NOMO-1 treated with DMSO at 0.1 percent for 48 hours (cell line): ENCODE results near the gene NR4A3.

Experiments used
- DNase-seq: peaks from one replicate; lab custom pipeline; 2025; ENCODE audit not compliant: unreplicated experiment; lab: John Stamatoyannopoulos, UW

NR4A3 gene

DNA sequence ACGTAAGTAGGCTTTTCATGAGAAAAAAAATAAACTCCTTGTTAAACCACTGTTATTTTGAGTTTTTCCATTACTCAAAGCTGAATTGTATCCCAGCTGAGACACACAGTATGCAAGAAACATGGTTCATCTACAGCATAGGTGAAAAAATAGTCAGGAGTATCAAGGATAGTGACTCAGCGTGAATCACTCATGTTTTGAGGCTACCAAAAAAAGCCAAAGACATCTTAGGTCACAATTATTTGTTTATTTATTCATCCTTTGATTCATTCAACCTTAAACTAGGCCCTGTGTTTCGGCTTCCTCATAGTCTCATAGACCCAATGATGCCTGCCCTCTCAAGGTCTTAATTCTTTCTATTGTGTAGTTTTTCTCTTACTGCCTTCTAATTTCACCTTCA is 51.8 kb downstream of the NR4A3 start:
- DNase-seq = no peak

DNA sequence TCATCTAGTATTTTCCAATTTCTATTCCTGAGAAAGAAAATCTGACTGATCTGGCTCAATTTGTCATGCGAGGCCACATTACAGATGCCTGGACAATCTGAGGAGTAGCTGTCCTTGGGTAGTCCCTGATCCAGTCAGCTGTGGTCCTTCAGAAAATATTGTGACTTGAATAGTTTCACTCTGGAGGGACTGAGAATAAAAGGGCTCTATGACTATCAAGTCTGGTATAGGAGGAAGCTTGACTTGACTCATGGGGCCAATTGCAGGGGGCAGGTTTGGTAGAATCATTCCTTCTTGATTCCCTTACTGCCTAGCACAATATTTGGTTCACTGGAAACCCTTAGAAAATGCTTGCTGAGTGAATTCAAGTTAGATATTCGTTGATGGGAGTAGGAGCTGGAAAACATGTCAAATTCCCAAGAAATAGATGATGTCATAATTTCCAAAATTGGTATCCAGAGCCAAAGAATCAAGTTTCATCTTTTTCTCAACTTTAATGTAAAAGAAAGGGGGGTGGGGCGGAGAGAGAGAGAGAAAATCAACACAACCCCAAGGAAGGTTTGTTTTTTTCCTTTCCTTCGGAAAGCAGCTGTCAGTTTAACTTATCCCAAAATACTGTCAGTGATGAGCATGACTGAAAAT is 52.4 kb downstream of the NR4A3 start:
- DNase-seq = no peak

DNA sequence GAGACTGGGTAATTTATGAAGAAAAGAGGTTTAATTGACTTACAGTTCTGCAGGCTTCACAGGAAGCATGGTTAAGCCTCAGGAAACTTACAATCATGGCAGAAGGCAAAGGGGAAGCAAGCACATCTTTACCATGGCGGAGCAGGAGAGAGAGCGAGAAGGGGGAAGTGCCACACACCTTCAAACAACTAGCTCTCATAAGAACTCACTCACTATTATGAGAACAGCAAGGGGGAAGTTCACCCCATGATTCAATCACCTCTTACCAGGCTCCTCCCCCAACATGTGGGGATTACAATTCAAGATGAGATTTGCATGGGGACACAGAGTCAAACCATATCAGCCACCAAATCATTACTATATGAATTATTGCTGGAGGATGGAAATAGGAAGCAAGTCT is 54.5 kb downstream of the NR4A3 start:
- DNase-seq = no peak

DNA sequence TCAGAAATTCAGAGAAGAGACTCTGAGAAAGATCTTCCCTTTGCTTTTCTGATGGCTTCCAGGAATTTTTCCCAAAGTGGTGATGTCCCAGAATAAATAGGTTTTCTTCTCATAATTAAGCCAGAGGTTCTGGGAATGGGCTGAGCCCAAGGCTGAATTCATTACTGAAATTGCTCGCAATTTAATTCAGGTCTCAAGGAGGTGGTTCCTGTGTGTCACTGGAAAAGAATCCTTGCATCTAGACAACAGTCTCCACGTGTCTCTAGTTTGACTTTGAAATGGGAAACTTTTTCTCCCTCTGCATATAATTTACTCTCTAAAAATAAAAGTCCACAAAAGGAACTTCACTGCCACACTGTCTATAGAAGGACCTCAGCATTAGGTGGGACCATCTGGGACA is 57.0 kb downstream of the NR4A3 start:
- DNase-seq = no peak

DNA sequence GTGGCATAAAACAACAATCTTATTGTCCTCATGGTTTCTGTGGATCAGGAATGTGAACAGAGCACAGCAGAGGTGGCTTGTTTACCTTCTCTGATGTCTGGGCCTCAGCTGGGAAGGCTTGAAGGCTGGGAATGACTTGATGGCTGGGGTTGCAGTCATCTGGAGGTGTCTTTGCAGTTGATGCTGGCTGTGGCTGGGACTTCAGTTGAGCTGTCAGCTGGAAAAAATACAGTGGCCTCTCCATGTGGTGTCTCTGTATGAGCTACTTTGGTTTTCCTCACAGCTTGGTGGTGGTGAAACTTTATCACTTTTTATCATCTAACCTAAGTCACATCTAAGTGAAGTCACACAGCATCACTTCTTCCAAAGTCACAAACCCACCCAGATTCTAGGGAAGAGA is 60.1 kb downstream of the NR4A3 start:
- no peak for DNase-seq

DNA sequence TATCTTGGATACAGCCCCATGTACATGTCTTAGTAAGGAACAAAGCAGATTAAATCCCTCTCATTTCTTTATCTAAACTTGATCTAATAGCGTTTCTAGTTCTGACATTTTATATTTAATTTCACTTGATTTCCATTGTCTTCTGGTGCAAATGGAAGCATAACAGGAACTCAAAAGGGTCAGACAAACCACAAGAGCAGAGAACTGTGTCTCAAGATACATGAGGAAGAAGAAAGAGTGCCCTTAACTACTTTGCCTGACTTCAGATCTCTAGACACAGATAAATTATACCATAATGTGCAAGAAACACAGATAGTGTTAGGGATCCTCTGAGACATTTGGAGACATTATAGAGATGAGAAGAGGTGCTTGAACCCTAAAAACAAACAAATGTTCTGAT is 64.1 kb downstream of the NR4A3 start:
- peak; percentile 32 for DNase-seq

DNA sequence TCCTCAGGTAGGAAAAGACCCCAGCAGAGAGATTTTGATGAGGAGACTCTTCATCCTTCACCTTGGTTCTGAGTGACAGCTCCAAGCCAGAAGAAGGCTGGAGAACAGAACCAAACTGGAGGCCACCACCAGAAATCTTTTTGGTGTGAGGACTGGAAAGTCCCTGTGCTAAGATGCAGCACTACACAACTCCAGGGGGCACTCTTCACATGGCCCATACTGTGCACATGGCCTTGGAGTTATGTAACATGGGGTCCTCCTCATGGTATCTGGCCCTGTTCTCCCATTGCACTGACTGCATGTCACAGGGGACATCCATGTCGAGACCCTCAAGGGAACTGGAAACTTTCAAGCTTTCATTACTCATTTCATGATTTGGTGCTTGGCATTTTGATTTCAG is 67.4 kb downstream of the NR4A3 start:
- DNase-seq = no peak

DNA sequence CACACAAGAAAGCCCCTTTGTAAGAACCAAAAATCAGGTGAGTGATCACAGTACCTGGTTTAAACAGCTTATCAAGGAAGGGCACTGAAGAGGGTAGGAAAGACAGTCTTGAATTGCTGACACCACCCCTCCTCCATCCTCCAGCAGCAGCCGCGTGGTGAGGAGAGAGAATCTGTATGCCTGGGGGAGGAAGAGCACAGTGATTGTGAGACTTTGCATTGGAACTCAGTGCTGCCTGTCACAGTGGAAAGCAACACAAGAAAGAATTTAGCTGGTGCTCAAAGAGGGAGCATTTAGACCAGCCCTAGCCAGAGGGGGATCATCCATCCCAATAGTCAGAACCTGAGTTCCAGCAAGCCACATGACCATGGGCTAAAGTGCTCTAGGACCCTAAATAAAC is 73.1 kb downstream of the NR4A3 start:
- DNase-seq = no peak

DNA sequence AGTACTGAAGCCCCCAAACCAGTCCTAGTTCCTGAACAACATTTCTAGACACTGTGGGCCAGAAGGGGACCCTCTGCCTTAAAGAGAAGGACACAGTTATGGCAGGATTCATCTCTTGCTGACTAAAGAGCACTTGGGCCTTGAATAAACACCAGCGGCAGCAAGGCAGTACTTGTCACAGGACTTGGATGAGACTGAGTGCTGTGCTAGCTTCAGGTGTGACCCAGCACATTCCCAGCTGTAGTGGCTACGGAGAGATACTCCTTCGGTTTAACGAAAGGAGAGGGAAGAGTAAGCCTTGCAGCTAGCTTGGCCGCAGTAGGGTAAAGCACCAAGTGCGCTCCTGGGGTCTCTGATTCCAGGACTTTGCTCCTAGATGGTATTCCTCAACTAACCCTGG is 73.8 kb downstream of the NR4A3 start:
- DNase-seq = no peak

DNA sequence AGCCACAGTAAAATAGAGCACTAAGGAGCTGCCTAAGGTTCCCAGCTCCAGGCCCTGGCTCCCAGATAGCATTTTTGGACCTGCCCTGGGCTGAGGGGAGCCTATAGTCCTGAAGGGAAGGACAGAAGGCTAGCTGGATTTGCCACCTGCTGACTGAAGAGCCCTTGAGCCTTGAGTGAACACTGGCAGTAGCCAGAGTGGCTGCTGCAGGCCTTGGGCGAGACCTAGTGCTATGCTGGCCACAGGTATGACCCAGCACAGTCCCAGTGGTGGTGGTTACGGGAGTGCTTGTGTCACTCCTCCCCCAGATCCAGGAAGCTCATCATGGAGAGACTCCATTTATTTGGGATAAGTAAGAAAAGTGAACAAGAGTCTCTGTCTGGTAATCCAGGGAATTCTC is 74.4 kb downstream of the NR4A3 start:
- no peak for DNase-seq

DNA sequence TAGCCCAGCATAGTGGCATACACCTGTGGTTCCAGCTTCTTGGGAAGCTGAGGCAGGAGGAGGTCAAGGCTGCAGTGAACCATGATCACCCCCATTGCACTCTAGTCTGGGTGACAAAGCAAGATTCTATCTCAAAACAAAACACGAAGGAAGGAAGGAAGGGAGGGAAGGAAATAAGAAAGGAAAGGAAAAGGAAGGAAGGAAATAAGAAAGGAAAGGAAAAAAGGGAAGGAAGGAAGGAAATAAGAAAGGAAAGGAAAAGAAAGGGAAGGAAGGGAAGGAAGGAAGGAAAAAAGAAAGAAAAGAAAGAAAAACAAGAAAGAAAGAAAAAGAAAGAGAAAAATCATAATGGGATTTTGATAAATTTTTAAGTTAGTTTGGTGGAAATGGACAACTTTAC is 81.7 kb downstream of the NR4A3 start:
- no peak for DNase-seq

DNA sequence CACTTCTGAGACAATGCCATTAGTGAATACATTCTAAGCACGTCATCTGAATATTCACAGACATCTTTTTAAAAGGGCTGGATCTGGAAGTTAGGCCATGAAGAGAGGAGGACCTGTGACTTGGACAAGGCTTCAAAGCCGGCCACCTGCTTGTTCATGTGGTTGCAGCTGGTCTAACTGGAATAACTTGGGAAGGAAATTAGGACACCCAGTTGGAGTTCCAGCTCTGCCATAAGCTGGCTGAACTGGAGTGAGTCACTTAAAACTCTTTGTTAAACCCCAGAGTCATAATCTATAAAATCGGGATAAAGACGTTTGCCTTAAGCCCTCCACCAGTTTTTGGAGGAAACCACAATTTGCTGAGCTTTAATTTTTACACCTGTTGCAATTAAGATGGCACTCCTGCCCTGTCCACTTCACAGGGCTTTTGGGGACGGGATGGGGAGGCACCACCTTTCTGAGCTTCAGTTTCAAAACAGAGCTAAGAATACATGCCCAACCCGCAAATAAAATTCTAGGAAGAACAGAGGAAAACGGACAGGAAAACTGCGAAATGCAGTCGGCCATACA is 84.2 kb downstream of the NR4A3 start:
- DNase-seq = no peak

DNA sequence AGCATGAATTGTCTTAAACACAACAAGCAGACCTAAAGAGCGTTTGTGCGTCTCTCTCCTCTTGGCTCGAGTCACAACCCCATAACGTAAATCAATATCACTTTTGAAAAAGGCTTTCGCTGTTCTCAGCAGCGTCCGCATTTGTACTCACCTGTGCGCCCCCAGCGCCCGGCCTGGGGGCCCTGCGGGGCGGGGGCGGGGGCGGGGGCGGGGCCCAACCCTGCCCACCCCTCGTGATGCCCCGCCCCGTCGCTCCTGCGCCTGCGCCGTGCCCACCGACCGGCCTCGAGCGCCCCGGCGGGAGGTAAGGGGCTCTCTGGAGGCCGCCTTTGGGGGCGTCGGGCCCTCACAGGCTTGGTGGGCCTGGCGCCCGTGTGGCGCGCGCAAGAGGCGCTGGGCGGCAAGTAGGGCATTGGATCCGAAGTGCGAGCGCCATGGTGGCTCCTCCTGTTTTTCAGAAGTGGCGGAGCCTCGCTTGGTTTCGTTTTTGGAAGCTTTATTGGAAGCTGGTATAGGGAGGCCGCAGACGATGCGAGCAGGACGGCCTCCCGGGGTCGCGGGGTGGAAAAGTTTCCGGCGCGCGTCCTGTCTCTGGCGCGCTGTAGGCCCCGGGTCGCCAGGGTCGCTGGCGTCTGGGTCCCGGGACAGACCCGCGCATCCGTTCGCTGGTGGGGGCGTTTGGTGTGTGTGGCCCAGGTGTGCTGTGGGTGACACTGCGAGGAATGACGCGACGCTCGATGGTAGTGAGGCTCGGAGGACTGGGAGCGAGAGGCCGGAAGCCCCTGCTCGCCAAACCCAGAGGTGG is 84.9 kb downstream of the NR4A3 start, which contains the start of gene STX17:
STX17 (plus strand) TSS at position 252 of the 805 bp plus-strand sequence. CDS start 8,586 bp downstream, outside the sequence.
- peak; percentile 75 for DNase-seq

DNA sequence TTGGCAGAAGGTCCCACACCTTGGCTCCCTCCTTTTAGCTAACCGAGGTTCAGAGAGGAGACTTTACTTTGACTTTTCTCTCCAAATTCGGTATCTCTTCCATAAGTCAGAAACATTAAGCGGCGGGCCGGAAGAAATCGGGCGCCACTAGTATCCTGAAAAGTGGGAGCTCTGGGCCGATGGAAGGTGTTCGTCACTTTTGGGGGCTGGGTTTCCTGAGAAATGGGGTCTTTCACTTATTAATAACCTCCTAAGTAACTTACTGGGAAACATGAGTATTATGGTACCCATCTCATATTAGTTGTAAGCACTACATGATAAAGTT is 85.5 kb downstream of the NR4A3 start:
- DNase-seq = no peak

DNA sequence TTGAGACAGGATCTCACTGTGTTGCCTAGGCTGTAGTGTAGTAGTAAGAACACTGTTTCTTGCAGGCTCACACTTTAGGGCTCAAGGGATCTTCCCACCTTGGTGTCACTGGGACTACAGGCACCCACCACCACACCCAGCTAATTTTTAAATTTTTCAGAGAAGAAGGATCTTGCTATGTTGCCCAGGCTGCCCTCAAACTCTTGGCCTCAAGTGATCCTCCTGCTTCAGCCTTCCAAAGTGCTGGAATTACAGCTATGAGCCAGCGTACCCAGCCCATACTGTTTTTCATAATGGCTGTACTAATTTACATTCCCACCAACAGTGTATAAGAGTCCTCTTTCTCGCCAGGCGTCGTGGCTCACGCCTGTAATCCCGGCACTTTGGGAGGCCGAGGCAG is 89.9 kb downstream of the NR4A3 start:
- DNase-seq = no peak
